HepG2 (cell line): ENCODE measurements around the gene MICA. TPM values are rescaled to one million over a fixed set of nuclear protein-coding genes. Genes with fewer than 3 reads are reported as not detected.

Source experiments
- ATAC-seq: fragments of 200-7000 bp; cut with Tn5 transposase; 3 replicates; pipeline ENCODE4 v1.9.1; 2020; ENCODE audit warnings: mild to moderate bottlenecking, moderate library complexity
- BruUV-seq: library from RNA; stranded (reverse); fragments of 400-500 nt; replicated peaks from 2 replicates; lab custom pipeline; 2021; lab: Mats Ljungman, UMichigan
- CTCF ChIA-PET: fragments of 300-600 bp; formaldehyde crosslinking; extraction: SDS; loops from one replicate; lab custom pipeline; 2021; ENCODE audit warnings: low total read pairs, inconsistent platforms, low intra/inter-chr PET ratio; lab: Yijun Ruan, JAX
- POLR2A ChIA-PET: fragments of 350-600 bp; sonication (Branson Sonifier 250); formaldehyde crosslinking; loops from one replicate; lab custom pipeline; 2020; ENCODE audit warnings: antibody characterized with exemption, inconsistent platforms; lab: Yijun Ruan, JAX
- DNase-seq: peaks from one replicate; pipeline ENCODE4 v3.0.0-alpha.2; 2015; ENCODE audit warnings: low spot score
- FAIRE-seq: peaks from 3 replicates; lab custom pipeline; 2011; peaks lifted over from hg19 to GRCh38; lab: Jason Lieb, UNC
- H2AFZ ChIP-seq: one replicate; pipeline ENCODE4 v1.6.1; 2011; ENCODE audit warnings: low read length, inconsistent platforms
- H3K27ac ChIP-seq: fragments of 300-600 bp; 3 replicates; pipeline ENCODE4 v1.8.0; 2011; ENCODE audit warnings: mixed run types, mild to moderate bottlenecking, mixed read lengths, low read length, inconsistent platforms; ENCODE audit not compliant: insufficient read depth; ENCODE audit errors: extremely low read length
- H3K27me3 ChIP-seq, 2 experiments: fragments of 200-600 bp in 1 of 2; 2 replicates in 1 of 2; 3 replicates in 1 of 2; pipeline versions ENCODE4 v1.6.0 to v1.8.0; 2011; ENCODE audit warnings: low read length in 2 of 2, mild to moderate bottlenecking in 2 of 2, moderate library complexity in 2 of 2, inconsistent platforms in 1 of 2; ENCODE audit not compliant: insufficient read depth in 2 of 2, control insufficient read depth in 1 of 2
- H3K36me3 ChIP-seq, 2 experiments: fragments of 200-600 bp in 1 of 2; replicated peaks in 1 of 2; 2 replicates in 1 of 2; 3 replicates in 1 of 2; pipeline versions ENCODE4 v1.5.1 to v1.8.0; 2011; ENCODE audit warnings: low read length in 2 of 2, inconsistent platforms in 1 of 2; ENCODE audit not compliant: insufficient read depth in 2 of 2, control insufficient read depth in 1 of 2
- H3K4me1 ChIP-seq: 2 replicates; pipeline ENCODE4 v1.5.1; 2012; ENCODE audit warnings: low read length, inconsistent platforms; ENCODE audit not compliant: insufficient read depth
- H3K4me2 ChIP-seq: 2 replicates; pipeline ENCODE4 v1.6.0; 2011; ENCODE audit warnings: low read depth, low read length, inconsistent platforms
- H3K4me3 ChIP-seq, 3 experiments: fragments of 200-600 bp in 1 of 3; sonication (generic), shearing (Covaris generic) in 1 of 3; replicated peaks in 1 of 3; 2 replicates each; pipeline ENCODE4 v1.5.1; 2011 to 2016; ENCODE audit warnings: low read length in 3 of 3, inconsistent platforms in 2 of 3, low read depth in 2 of 3, mild to moderate bottlenecking in 2 of 3, control low read depth in 1 of 3, mixed read lengths in 1 of 3; ENCODE audit not compliant: insufficient read depth in 1 of 3
- H3K79me2 ChIP-seq: one replicate; pipeline ENCODE4 v1.6.1; 2011; ENCODE audit warnings: low read length, inconsistent platforms; ENCODE audit not compliant: insufficient read depth
- H3K9ac ChIP-seq: 2 replicates; pipeline ENCODE4 v1.6.0; 2011; ENCODE audit warnings: mild to moderate bottlenecking, low read depth, low read length, inconsistent platforms; ENCODE audit not compliant: insufficient read depth
- H3K9me3 ChIP-seq: 2 replicates; pipeline ENCODE4 v1.5.1; 2012; ENCODE audit warnings: mild to moderate bottlenecking, low read length
- H4K20me1 ChIP-seq: 2 replicates; pipeline ENCODE4 v1.6.0; 2011; ENCODE audit warnings: inconsistent platforms, mild to moderate bottlenecking, low read length, moderate library complexity; ENCODE audit not compliant: insufficient read depth
- HMG20A ChIP-seq: IDR thresholded peaks from 2 replicates; pipeline ENCODE4 v1.6.1; 2016; ENCODE audit warnings: borderline replicate concordance
- HNRNPL ChIP-seq: fragments of 200-400 bp; formaldehyde crosslinking; IDR thresholded peaks from 2 replicates; pipeline ENCODE4 v1.6.1; 2017; ENCODE audit warnings: mild to moderate bottlenecking, low read depth, low read length
- ISL2 ChIP-seq: sonication (generic); formaldehyde crosslinking; IDR thresholded peaks from 2 replicates; pipeline ENCODE4 v1.5.0; 2020; ENCODE audit warnings: missing genetic modification reagents
- KLF12 ChIP-seq: sonication (generic); formaldehyde crosslinking; IDR thresholded peaks from 2 replicates; pipeline ENCODE4 v1.4.0; 2020; ENCODE audit warnings: missing genetic modification reagents, borderline replicate concordance
- MYNN ChIP-seq: sonication (generic); formaldehyde crosslinking; IDR thresholded peaks from 2 replicates; pipeline ENCODE4 v1.4.0; 2020; ENCODE audit warnings: mild to moderate bottlenecking, low read depth, missing genetic modification reagents
- NR1H2 ChIP-seq: sonication (generic); formaldehyde crosslinking; IDR thresholded peaks from 2 replicates; pipeline ENCODE4 v1.8.1; 2022; ENCODE audit warnings: low read depth, missing genetic modification reagents, borderline replicate concordance
- PCBP1 ChIP-seq: fragments of 200-400 bp; formaldehyde crosslinking; IDR thresholded peaks from 2 replicates; pipeline ENCODE4 v1.6.1; 2017; ENCODE audit warnings: mild to moderate bottlenecking, low read depth, low read length, borderline replicate concordance
- RFX1 ChIP-seq: fragments of 450-650 bp; IDR thresholded peaks from 2 replicates; pipeline ENCODE4 v1.6.1; 2017
- ZBED4 ChIP-seq: sonication (generic); formaldehyde crosslinking; IDR thresholded peaks from 2 replicates; pipeline ENCODE4 v1.4.0; 2020; ENCODE audit warnings: missing genetic modification reagents, borderline replicate concordance
- ZBTB4 ChIP-seq: sonication (generic); formaldehyde crosslinking; IDR thresholded peaks from 2 replicates; pipeline ENCODE4 v1.4.0; 2020; ENCODE audit warnings: missing genetic modification reagents, mild to moderate bottlenecking, borderline replicate concordance
- ZNF121 ChIP-seq: sonication (generic); formaldehyde crosslinking; IDR thresholded peaks from 2 replicates; pipeline ENCODE4 v1.5.0; 2020; ENCODE audit warnings: mild to moderate bottlenecking, missing genetic modification reagents
- ZNF207 ChIP-seq: fragments of 450-650 bp; IDR thresholded peaks from 2 replicates; pipeline ENCODE4 v1.6.1; 2016; ENCODE audit warnings: antibody characterized with exemption, borderline replicate concordance
- ZNF281 ChIP-seq: sonication (generic); formaldehyde crosslinking; IDR thresholded peaks from 2 replicates; pipeline ENCODE4 v1.4.0; 2020; ENCODE audit warnings: missing genetic modification reagents, borderline replicate concordance
- ZNF367 ChIP-seq: sonication (generic); formaldehyde crosslinking; IDR thresholded peaks from 2 replicates; pipeline ENCODE4 v1.4.0; 2020; ENCODE audit warnings: missing genetic modification reagents, borderline replicate concordance
- ZNF788 ChIP-seq: sonication (generic); formaldehyde crosslinking; IDR thresholded peaks from 2 replicates; pipeline ENCODE4 v1.5.0; 2020; ENCODE audit warnings: mild to moderate bottlenecking, missing genetic modification reagents, borderline replicate concordance
- WGBS: methylation state at CpG from one replicate; pipeline ENCODE4 v1.1.6; 2017; ENCODE audit warnings: low lambda C conversion rate; 5-methylcytosine and 5-hydroxymethylcytosine counted together
- in situ Hi-C: cut with HindIII; loops from 2 replicates; pipeline ENCODE4 v1.10.0; 2017; ENCODE audit warnings: low pct_unique_long_range_greater_than_20kb; ENCODE audit not compliant: extremely low pct_ligation_motif_present
- intact Hi-C: fragments of 100-400 bp; cut with micrococcal nuclease; formaldehyde crosslinking; loops from one replicate; pipeline ENCODE4 v1.10.0; 2022; ENCODE audit not compliant: unreplicated experiment
- polyA plus RNA-seq, 8 experiments: library from polyadenylated mRNA; depleted of rRNA in 3 of 8; stranded (reverse) in 7 of 8; unstranded in 1 of 8; fragments of >200 nt; fragmentation: Illumina TruSeq in 4 of 8; extraction: Trizol in 4 of 8; gene quantifications; 2 replicates each; pipeline versions ENCODE4 v1.2.1 to v1.2.3, GENCODE V29; 2011 to 2016; ENCODE audit warnings: low read depth in 4 of 8, missing spikeins in 1 of 8, mixed read lengths in 1 of 8; ENCODE audit not compliant: insufficient read depth in 1 of 8
- total RNA-seq, 5 experiments: library from RNA; depleted of rRNA; stranded (reverse); fragments of >200 nt; fragmentation: Illumina TruSeq; extraction: Trizol; gene quantifications; 2 replicates each; pipeline ENCODE4 v1.2.3, GENCODE V29; 2016; ENCODE audit warnings: low read depth in 1 of 5

The MICA gene
- total and polyA plus RNA-seq, 2 of the 13 experiments (the other 11 are each of a cell fraction or from before 2014, with no cell fraction given) = 21.6 to 38.1 TPM

- Histone ChIP-seq H3K27ac (no peak overlapping the region), H3K9me3 (0 out of 2 replicates have a peak, but pooled peaks cover 3% of the 10 kb centered on the region), H2AFZ (no peak overlapping the region), H3K4me3 (no peak overlapping the region), H3K36me3 (no peaks in the 10 kb centered on the region; a peak in 1 of 5 replicates), H3K27me3 (no peaks in the 10 kb centered on the region), H3K4me1 (peaks cover 19% of the 10 kb centered on the region), H3K9ac (no peak overlapping the region), H3K79me2 (no peaks in the 10 kb centered on the region), H4K20me1 (no peaks in the 10 kb centered on the region), H3K4me2 (no peak overlapping the region)
- ChIA-PET CTCF (no interaction called here), POLR2A (no interaction called here)
- in situ Hi-C loops = no loop called here
- BruUV-seq = no TSS peak
- 78% methylated on average over 4 of the region's 4 CpGs for WGBS
- intact Hi-C loops = loop anchor here (5.0 kb wide), 1 partner anchor 93 kb away; no protein-coding TSS in a partner anchor
- DNase-seq (no peak), ATAC-seq (no peak), FAIRE-seq (no peak)
- no peak for TF ChIP-seq KLF12 (CRISPR knock-in tag)
- TF ChIP-seq HMG20A (CRISPR knock-in tag) = no peak
- TF ChIP-seq ISL2 = no peak
- no peak for TF ChIP-seq PCBP1
- TF ChIP-seq ZNF121 = no peak
- TF ChIP-seq ZNF281 (CRISPR knock-in tag) = no peak
- no peak for TF ChIP-seq NR1H2 (CRISPR knock-in tag)
- no peak for TF ChIP-seq ZNF367 (CRISPR knock-in tag)
- no peak for TF ChIP-seq RFX1
- TF ChIP-seq ZNF788 (CRISPR knock-in tag) = no peak
- TF ChIP-seq ZBTB4 (CRISPR knock-in tag) = no peak
- no peak for TF ChIP-seq ZNF207
- TF ChIP-seq HNRNPL = no peak
- TF ChIP-seq MYNN (CRISPR knock-in tag) = no peak
- TF ChIP-seq ZBED4 (CRISPR knock-in tag) = no peak
These were observed 9.0 kb upstream of the MICA start for GRCh38 chr6:31394381-31394780.
